ENCODE results near the gene KIF13A.

GRCh38 chr6:17851001-17851719 is 136.3 kb downstream of the KIF13A start:
- TF ChIP-seq, protein P1, sequence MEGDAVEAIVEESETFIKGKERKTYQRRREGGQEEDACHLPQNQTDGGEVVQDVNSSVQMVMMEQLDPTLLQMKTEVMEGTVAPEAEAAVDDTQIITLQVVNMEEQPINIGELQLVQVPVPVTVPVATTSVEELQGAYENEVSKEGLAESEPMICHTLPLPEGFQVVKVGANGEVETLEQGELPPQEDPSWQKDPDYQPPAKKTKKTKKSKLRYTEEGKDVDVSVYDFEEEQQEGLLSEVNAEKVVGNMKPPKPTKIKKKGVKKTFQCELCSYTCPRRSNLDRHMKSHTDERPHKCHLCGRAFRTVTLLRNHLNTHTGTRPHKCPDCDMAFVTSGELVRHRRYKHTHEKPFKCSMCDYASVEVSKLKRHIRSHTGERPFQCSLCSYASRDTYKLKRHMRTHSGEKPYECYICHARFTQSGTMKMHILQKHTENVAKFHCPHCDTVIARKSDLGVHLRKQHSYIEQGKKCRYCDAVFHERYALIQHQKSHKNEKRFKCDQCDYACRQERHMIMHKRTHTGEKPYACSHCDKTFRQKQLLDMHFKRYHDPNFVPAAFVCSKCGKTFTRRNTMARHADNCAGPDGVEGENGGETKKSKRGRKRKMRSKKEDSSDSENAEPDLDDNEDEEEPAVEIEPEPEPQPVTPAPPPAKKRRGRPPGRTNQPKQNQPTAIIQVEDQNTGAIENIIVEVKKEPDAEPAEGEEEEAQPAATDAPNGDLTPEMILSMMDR (IDR thresholded peaks at IDR 0.05; ENCODE audit: low read length), result no peak
- no peak for TF ChIP-seq EZH2 (optimal IDR thresholded peaks at IDR 0.05; ENCODE audit: low read depth, low read length)

Measured in MM.1S (cell line).